Adrenal gland (tissue), 12 donors: ENCODE data around the gene MYADML2. TPM values are rescaled to one million over a fixed set of nuclear protein-coding genes. Genes with fewer than 3 reads are reported as not detected.
A peak's percentile ranks its signal among the peaks of the same experiment; 100 is the strongest.

Experiments
- DNase-seq, 7 donors: peaks; one replicate each; pipeline ENCODE4 v3.0.0-alpha.2; 2019 to 2020
- H3K27ac ChIP-seq, 5 donors: fragments of 200-600 bp; sonication (generic) in 4 of 5; 1 replicate in 3 of 5; 2 replicates in 2 of 5; pipeline versions ENCODE4 v1.5.1 to v1.8.0; 2016 to 2020; ENCODE audit warnings: mild to moderate bottlenecking in 1 of 5
- H3K27me3 ChIP-seq: fragments of 200-600 bp; 2 replicates; pipeline ENCODE4 v1.8.0; 2021
- H3K36me3 ChIP-seq, 2 donors: fragments of 200-600 bp; replicated peaks in 1 of 2; 1 replicate in 1 of 2; 2 replicates in 1 of 2; pipeline versions ENCODE4 v1.5.1 to v1.8.0; 2018 to 2022
- H3K4me1 ChIP-seq, 2 donors: fragments of 200-600 bp; replicated peaks in 1 of 2; 1 replicate in 1 of 2; 2 replicates in 1 of 2; pipeline versions ENCODE4 v1.5.1 to v1.8.0; 2018 to 2021
- H3K4me3 ChIP-seq, 4 donors: fragments of 200-600 bp; sonication (generic) in 3 of 4; one replicate each; pipeline ENCODE4 v1.5.1; 2016 to 2018
- H3K9me3 ChIP-seq, 3 donors: fragments of 200-600 bp; sonication (generic) in 1 of 3; replicated peaks in 1 of 3; 1 replicate in 2 of 3; 2 replicates in 1 of 3; pipeline versions ENCODE4 v1.5.1 to v1.8.0; 2016 to 2021
- CTCF ChIP-seq, 6 experiments: fragments of 450-650 bp in 4 of 6; fragments of 200-600 bp in 2 of 6; sonication (generic) in 1 of 6; IDR thresholded peaks; 1 replicate in 5 of 6; 2 replicates in 1 of 6; pipeline versions ENCODE4 v1.5.1 to v1.8.0; 2016 to 2021; ENCODE audit warnings: antibody characterized with exemption in 6 of 6, mild to moderate bottlenecking in 2 of 6, moderate library complexity in 1 of 6
- POLR2A ChIP-seq, 2 donors: fragments of 450-650 bp; IDR thresholded peaks; one replicate each; pipeline ENCODE4 v1.6.1; 2017; ENCODE audit warnings: antibody characterized with exemption in 2 of 2, mild to moderate bottlenecking in 2 of 2, moderate library complexity in 1 of 2
- WGBS, 4 donors: extraction: QIAGEN DNeasy Blood & Tissue Kit in 2 of 4; methylation state at CpG; one replicate each; pipeline versions ENCODE4 v1.1.5 to v1.1.7; 2013 to 2017; 5-methylcytosine and 5-hydroxymethylcytosine counted together
- intact Hi-C, 2 donors: fragments of 100-400 bp; cut with DNase I; formaldehyde crosslinking; loops; one replicate each; pipeline versions ENCODE4 v1.14.1 to v1.15.0; 2022 to 2023
- polyA plus RNA-seq, 3 donors: library from polyadenylated mRNA; stranded (reverse); fragments of 200-250 nt in 2 of 3; fragments of 350-450 nt in 1 of 3; fragmentation: Illumina TruSeq in 1 of 3; extraction: RNeasy Lipid Tissue Mini Kit (QIAGEN cat#74804) in 1 of 3; gene quantifications; one replicate each; pipeline ENCODE4 v1.2.3, GENCODE V29; 2013 to 2014
- total RNA-seq, 9 donors: library from RNA; depleted of rRNA in 4 of 9; stranded (reverse); fragments of >200 nt in 4 of 9; fragments of 120-200 nt in 1 of 9; fragmentation: NEBNext Ultra II Directional in 1 of 9; extraction: Animal tissue kit (Norgen Biotek cat#: 25700) in 1 of 9; gene quantifications; one replicate each; pipeline versions ENCODE4 v1.1.0 to v1.2.4, GENCODE V29; 2013 to 2023
- donor health status: healthy with polysubstance abuse.
- donor health status: Bipolar disorder and iron deficiency.
- donor health status: DM: yes; HTN: yes; CAD: no.
- donor health status: DM: no; HTN: no; CAD: no.
- donor health status: DM: no; HTN: no; CAD: no.
- donor health status: DM: yes; HTN: yes; CAD: no.

The MYADML2 gene
- total and polyA plus RNA-seq, 12 donors: not detected

- Histone ChIP-seq H3K4me3 (peak overlapping the region in 2 of 4 donors; percentile 84 to 99), H3K9me3 (no peaks in the 10 kb centered on the region), H3K4me1 (peaks cover 5 to 17% of the 10 kb centered on the region in 2 donors), H3K27ac (peak overlapping the region; percentile 31 to 97 (median 86)), H3K36me3 (no peaks in the 10 kb centered on the region), H3K27me3 (no peaks in the 10 kb centered on the region)
- 21 to 30% (median 27%) methylated on average over 6 to 30 of the region's 30 CpGs for WGBS, 4 donors
- intact Hi-C loops: no loop called here
- TF ChIP-seq POLR2A (IDR thresholded peaks at IDR 0.05) (no peak), CTCF (IDR thresholded peaks at IDR 0.05) (no peak)
- peak; percentile 57 to 79 (median 66) for DNase-seq
Measured at GRCh38 chr17:81976332-81977210, 29.5 kb upstream of the MYADML2 start.

GRCh38 chr17:81973432-81973831, 26.4 kb upstream of the MYADML2 start:
- TF ChIP-seq CTCF (IDR thresholded peaks at IDR 0.05) (no peak), POLR2A (IDR thresholded peaks at IDR 0.05) (no peak)
- no peaks in the 10 kb centered on the region for H3K9me3 ChIP-seq
- intact Hi-C loops: no loop called here

GRCh38 chr17:81968850-81969812, 22.1 kb upstream of the MYADML2 start:
- TF ChIP-seq CTCF (IDR thresholded peaks at IDR 0.05): no peak
- TF ChIP-seq POLR2A (IDR thresholded peaks at IDR 0.05): peak in 1 of 2 donors; percentile 19
- no peaks in the 10 kb centered on the region for H3K36me3 ChIP-seq
- intact Hi-C loops: no loop called here
- no peak overlapping the region for H3K4me3 ChIP-seq
- no peaks in the 10 kb centered on the region for H3K27me3 ChIP-seq
- no peak overlapping the region for H3K27ac ChIP-seq
- H3K9me3 ChIP-seq: no peaks in the 10 kb centered on the region
- H3K4me1 ChIP-seq: peaks cover 17 to 18% of the 10 kb centered on the region in 2 donors
- DNase-seq: no peak
- 73 to 84% (median 80%) methylated on average over 11 to 12 of the region's 12 CpGs for WGBS, 4 donors

More at GRCh38 chr17:81973432-81973831, 26.4 kb upstream of the MYADML2 start:
- Histone ChIP-seq H3K36me3 (no peaks in the 10 kb centered on the region), H3K4me3 (no peak overlapping the region), H3K27me3 (no peaks in the 10 kb centered on the region), H3K4me1 (peaks cover 5 to 11% of the 10 kb centered on the region in 2 donors), H3K27ac (no peak overlapping the region)
- no peak for DNase-seq

- no peak for DNase-seq
- H3K27me3 ChIP-seq: no peaks in the 10 kb centered on the region
- WGBS, 4 donors: 62 to 81% (median 69%) methylated on average over 7 of the region's 7 CpGs
- no peaks in the 10 kb centered on the region for H3K9me3 ChIP-seq
- peaks cover 17 to 18% of the 10 kb centered on the region in 2 donors for H3K4me1 ChIP-seq
- intact Hi-C loops: no loop called here
- H3K4me3 ChIP-seq: no peak overlapping the region
- H3K27ac ChIP-seq: no peak overlapping the region
- TF ChIP-seq CTCF (IDR thresholded peaks at IDR 0.05) (no peak), POLR2A (IDR thresholded peaks at IDR 0.05) (no peak)
- H3K36me3 ChIP-seq: no peaks in the 10 kb centered on the region
Measured at GRCh38 chr17:81968396-81968745, 21.3 kb upstream of the MYADML2 start.
